ENCODE data around the gene UBA6. TPM values are rescaled to one million over a fixed set of nuclear protein-coding genes. Genes with fewer than 3 reads are reported as not detected.

Gene UBA6
- polyA plus RNA-seq, 1 of the 3 experiments (the other 2 are of a cell fraction) = 51.0 TPM

DNA sequence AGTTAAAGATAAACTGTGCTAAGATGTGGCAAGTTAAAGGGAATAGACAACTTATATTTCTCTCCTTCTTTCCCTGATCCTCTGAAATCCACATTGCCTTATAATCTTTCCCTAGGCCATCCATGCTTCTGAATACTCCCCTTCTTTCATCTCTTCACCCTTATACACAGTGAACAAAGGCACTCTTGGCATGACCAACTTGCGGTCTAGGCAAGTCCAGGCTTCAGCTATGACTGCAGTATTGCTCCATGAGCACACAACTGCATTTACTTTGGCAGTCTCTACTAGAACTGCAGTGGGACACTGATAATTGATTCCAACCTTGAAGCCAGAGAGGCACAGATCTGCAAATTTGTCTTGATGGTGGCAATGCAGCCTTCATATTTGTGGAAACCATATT lies 24.2 kb upstream of the UBA6 start:
- DNase-seq = no peak
- ChIA-PET CTCF (interaction anchor here (1.9 kb wide), 1 partner anchor 22 kb away, joined by 5 read pairs; no protein-coding TSS in a partner anchor), POLR2A (no interaction called here)
- peak overlapping the region in 1 of 2 experiments; percentile 76; a peak in 1 of 4 replicates for H3K27ac ChIP-seq (ENCODE audit: low read depth in 2 of 2, low read length in 1 of 2)
- no peaks in the 10 kb centered on the region for H3K27me3 ChIP-seq (ENCODE audit: insufficient read depth)
- H3K9me3 ChIP-seq = no peaks in the 10 kb centered on the region
- H3K4me1 ChIP-seq (ENCODE audit: control insufficient read depth in 1 of 2, insufficient read depth in 2 of 2, low read depth in 1 of 2, low read length in 1 of 2) = peaks cover 0 to 14% of the 10 kb centered on the region in 2 experiments; a peak in 2 of 4 replicates
- H3K4me3 ChIP-seq (ENCODE audit: low read depth in 2 of 2, low read length in 1 of 2) = no peak overlapping the region
- H3K9me2 ChIP-seq = no peaks in the 10 kb centered on the region
- H3K36me3 ChIP-seq (replicated peaks in 1 of 2; ENCODE audit: control insufficient read depth in 1 of 2, insufficient read depth in 2 of 2, low read length in 1 of 2) = peaks cover 0 to 3% of the 10 kb centered on the region in 2 experiments
- H3K4me2 ChIP-seq = no peak overlapping the region
- WGBS (ENCODE audit: low lambda C conversion rate) = 93% methylated on average over 1 of the region's 1 CpG
- peaks cover 34% of the 10 kb centered on the region for H3F3A ChIP-seq (replicated peaks; ENCODE audit: insufficient read depth)
- no peak overlapping the region for H2AFZ ChIP-seq (ENCODE audit: low read depth)
- TF ChIP-seq TAF1 (IDR thresholded peaks at IDR 0.05; ENCODE audit: borderline replicate concordance, low read depth, low read length) = no peak
- no peak for TF ChIP-seq TEAD4 (IDR thresholded peaks at IDR 0.05; ENCODE audit: borderline replicate concordance, insufficient read depth)
- TF ChIP-seq FOXM1 (IDR thresholded peaks at IDR 0.05; ENCODE audit: low read depth) = no peak
- TF ChIP-seq FOSL2 (IDR thresholded peaks at IDR 0.05; ENCODE audit: borderline replicate concordance, low read depth) = no peak
- no peak for TF ChIP-seq POLR2AphosphoS5 (IDR thresholded peaks at IDR 0.05; ENCODE audit: low read depth, low read length)
- no peak for TF ChIP-seq PBX3 (IDR thresholded peaks at IDR 0.05)
- no peak for TF ChIP-seq SMC3 (IDR thresholded peaks at IDR 0.05; ENCODE audit: low read depth, low read length)
- TF ChIP-seq JUND (IDR thresholded peaks at IDR 0.05) = no peak
- TF ChIP-seq REST (IDR thresholded peaks at IDR 0.05; ENCODE audit: low read depth, low read length) = no peak
- TF ChIP-seq MXI1 (IDR thresholded peaks at IDR 0.05; ENCODE audit: low read depth, low read length) = no peak
- no peak for TF ChIP-seq NRF1 (IDR thresholded peaks at IDR 0.05; ENCODE audit: low read depth, low read length)
- TF ChIP-seq YY1 (IDR thresholded peaks at IDR 0.05; ENCODE audit: low read depth) = no peak
- no peak for TF ChIP-seq RAD21 (IDR thresholded peaks at IDR 0.05; ENCODE audit: low read length)
- TF ChIP-seq, protein P1, sequence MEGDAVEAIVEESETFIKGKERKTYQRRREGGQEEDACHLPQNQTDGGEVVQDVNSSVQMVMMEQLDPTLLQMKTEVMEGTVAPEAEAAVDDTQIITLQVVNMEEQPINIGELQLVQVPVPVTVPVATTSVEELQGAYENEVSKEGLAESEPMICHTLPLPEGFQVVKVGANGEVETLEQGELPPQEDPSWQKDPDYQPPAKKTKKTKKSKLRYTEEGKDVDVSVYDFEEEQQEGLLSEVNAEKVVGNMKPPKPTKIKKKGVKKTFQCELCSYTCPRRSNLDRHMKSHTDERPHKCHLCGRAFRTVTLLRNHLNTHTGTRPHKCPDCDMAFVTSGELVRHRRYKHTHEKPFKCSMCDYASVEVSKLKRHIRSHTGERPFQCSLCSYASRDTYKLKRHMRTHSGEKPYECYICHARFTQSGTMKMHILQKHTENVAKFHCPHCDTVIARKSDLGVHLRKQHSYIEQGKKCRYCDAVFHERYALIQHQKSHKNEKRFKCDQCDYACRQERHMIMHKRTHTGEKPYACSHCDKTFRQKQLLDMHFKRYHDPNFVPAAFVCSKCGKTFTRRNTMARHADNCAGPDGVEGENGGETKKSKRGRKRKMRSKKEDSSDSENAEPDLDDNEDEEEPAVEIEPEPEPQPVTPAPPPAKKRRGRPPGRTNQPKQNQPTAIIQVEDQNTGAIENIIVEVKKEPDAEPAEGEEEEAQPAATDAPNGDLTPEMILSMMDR (IDR thresholded peaks at IDR 0.05) = no peak
- no peak for TF ChIP-seq ELF1 (IDR thresholded peaks at IDR 0.05)
- no peaks in the 10 kb centered on the region for H3K79me2 ChIP-seq (ENCODE audit: insufficient read depth)
- no peaks in the 10 kb centered on the region for H4K20me1 ChIP-seq (ENCODE audit: insufficient read depth)
- no peak overlapping the region for H3K9ac ChIP-seq
